Measurements from ENCODE around the gene CASKIN1. TPM values are rescaled to one million over a fixed set of nuclear protein-coding genes. Genes with fewer than 3 reads are reported as not detected.

Gene CASKIN1
- total and polyA plus RNA-seq, 9 donors = 0.10 to 2.4 (median 0.56) TPM; not detected in 1

GRCh38 chr16:2233046-2233775 is 36.8 kb upstream of the CASKIN1 start:
- no peak overlapping the region for H3K27ac ChIP-seq
- no peaks in the 10 kb centered on the region for H3K36me3 ChIP-seq
- no peak overlapping the region for H3K4me3 ChIP-seq
- no peak for DNase-seq
- H3K27me3 ChIP-seq = no peaks in the 10 kb centered on the region
- peaks cover 0 to 3% of the 10 kb centered on the region in 2 donors for H3K9me3 ChIP-seq
- WGBS, 3 donors = 91 to 93% (median 91%) methylated on average over 28 of the region's 28 CpGs
- TF ChIP-seq POLR2A (IDR thresholded peaks at IDR 0.05) (no peak), EP300 (IDR thresholded peaks at IDR 0.05) (no peak)
- TF ChIP-seq, protein P1, sequence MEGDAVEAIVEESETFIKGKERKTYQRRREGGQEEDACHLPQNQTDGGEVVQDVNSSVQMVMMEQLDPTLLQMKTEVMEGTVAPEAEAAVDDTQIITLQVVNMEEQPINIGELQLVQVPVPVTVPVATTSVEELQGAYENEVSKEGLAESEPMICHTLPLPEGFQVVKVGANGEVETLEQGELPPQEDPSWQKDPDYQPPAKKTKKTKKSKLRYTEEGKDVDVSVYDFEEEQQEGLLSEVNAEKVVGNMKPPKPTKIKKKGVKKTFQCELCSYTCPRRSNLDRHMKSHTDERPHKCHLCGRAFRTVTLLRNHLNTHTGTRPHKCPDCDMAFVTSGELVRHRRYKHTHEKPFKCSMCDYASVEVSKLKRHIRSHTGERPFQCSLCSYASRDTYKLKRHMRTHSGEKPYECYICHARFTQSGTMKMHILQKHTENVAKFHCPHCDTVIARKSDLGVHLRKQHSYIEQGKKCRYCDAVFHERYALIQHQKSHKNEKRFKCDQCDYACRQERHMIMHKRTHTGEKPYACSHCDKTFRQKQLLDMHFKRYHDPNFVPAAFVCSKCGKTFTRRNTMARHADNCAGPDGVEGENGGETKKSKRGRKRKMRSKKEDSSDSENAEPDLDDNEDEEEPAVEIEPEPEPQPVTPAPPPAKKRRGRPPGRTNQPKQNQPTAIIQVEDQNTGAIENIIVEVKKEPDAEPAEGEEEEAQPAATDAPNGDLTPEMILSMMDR (IDR thresholded peaks at IDR 0.05) = no peak
- intact Hi-C loops (cut with DNase I) = no loop called here
- peaks cover 7% of the 10 kb centered on the region for H3K4me1 ChIP-seq (ENCODE audit: insufficient read depth)

- H3K4me3 ChIP-seq = no peak overlapping the region
- intact Hi-C loops (cut with DNase I) = no loop called here
- no peak for TF ChIP-seq POLR2A (IDR thresholded peaks at IDR 0.05)
- WGBS, 3 donors = 86 to 87% (median 86%) methylated on average over 41 of the region's 41 CpGs
- no peak for DNase-seq
- no peaks in the 10 kb centered on the region for H3K9me3 ChIP-seq
- H3K27ac ChIP-seq = no peak overlapping the region
- peaks cover 7% of the 10 kb centered on the region for H3K4me1 ChIP-seq (ENCODE audit: insufficient read depth)
- H3K36me3 ChIP-seq = no peaks in the 10 kb centered on the region
- H3K27me3 ChIP-seq = no peaks in the 10 kb centered on the region
Measured at GRCh38 chr16:2232094-2232990, 35.9 kb upstream of the CASKIN1 start.

GRCh38 chr16:2231016-2231931 is 34.9 kb upstream of the CASKIN1 start:
- intact Hi-C loops (cut with DNase I) = no loop called here
- Histone ChIP-seq H3K27ac (no peak overlapping the region), H3K27me3 (no peaks in the 10 kb centered on the region), H3K9me3 (no peaks in the 10 kb centered on the region), H3K4me3 (no peak overlapping the region), H3K4me1 (ENCODE audit: insufficient read depth) (no peaks in the 10 kb centered on the region), H3K36me3 (no peaks in the 10 kb centered on the region)
- DNase-seq = no peak
- TF ChIP-seq, protein P1 (IDR thresholded peaks at IDR 0.05) = no peak
- TF ChIP-seq EP300 (IDR thresholded peaks at IDR 0.05) (no peak), POLR2A (IDR thresholded peaks at IDR 0.05) (no peak)
- 80 to 85% (median 84%) methylated on average over 29 of the region's 29 CpGs for WGBS, 3 donors

DNA sequence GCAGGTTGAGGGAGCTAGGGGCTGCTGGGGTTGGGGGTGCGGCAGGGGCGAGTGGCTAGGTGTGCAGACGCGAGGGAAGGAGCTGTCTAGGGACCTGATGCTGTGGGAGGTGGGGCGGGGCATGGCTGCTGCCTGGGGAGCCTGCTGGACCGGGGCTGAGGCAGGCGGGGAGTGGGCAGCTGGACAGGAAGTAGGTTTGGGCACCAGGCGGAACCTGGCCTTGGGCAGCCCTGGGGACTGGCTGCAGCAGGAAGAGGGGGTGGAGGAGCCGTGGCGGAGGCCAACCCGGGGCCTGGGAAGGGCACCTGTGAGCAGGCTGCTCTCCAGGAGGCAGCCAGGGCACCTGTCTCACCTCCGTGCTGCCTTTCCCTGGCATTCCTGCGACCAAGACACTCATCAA is 34.0 kb upstream of the CASKIN1 start:
- Histone ChIP-seq H3K36me3 (no peaks in the 10 kb centered on the region), H3K27me3 (no peaks in the 10 kb centered on the region), H3K4me3 (no peak overlapping the region), H3K9me3 (no peaks in the 10 kb centered on the region), H3K4me1 (ENCODE audit: insufficient read depth) (no peaks in the 10 kb centered on the region), H3K27ac (no peak overlapping the region)
- TF ChIP-seq POLR2A (IDR thresholded peaks at IDR 0.05) = no peak
- no peak for TF ChIP-seq EP300 (IDR thresholded peaks at IDR 0.05)
- TF ChIP-seq, protein P1 (IDR thresholded peaks at IDR 0.05) = no peak
- no peak for DNase-seq
- WGBS, 3 donors = 78 to 86% (median 82%) methylated on average over 13 of the region's 13 CpGs
- intact Hi-C loops (cut with DNase I) = no loop called here
